ENCODE data around the gene HACD3. TPM values are rescaled to one million over a fixed set of nuclear protein-coding genes. Genes with fewer than 3 reads are reported as not detected.

The HACD3 gene
- total RNA-seq, 1 donor from 2014 or later = 56.8 TPM

GRCh38 chr15:65576664-65577063, 46.4 kb downstream of the HACD3 start:
- Histone ChIP-seq H3K36me3 (peaks cover 66% of the 10 kb centered on the region), H3K27me3 (no peaks in the 10 kb centered on the region), H3K4me3 (no peak overlapping the region), H3K9me3 (no peaks in the 10 kb centered on the region), H3K27ac (no peak overlapping the region), H3K4me1 (no peaks in the 10 kb centered on the region)
- no peak for DNase-seq
- TF ChIP-seq, protein P1, sequence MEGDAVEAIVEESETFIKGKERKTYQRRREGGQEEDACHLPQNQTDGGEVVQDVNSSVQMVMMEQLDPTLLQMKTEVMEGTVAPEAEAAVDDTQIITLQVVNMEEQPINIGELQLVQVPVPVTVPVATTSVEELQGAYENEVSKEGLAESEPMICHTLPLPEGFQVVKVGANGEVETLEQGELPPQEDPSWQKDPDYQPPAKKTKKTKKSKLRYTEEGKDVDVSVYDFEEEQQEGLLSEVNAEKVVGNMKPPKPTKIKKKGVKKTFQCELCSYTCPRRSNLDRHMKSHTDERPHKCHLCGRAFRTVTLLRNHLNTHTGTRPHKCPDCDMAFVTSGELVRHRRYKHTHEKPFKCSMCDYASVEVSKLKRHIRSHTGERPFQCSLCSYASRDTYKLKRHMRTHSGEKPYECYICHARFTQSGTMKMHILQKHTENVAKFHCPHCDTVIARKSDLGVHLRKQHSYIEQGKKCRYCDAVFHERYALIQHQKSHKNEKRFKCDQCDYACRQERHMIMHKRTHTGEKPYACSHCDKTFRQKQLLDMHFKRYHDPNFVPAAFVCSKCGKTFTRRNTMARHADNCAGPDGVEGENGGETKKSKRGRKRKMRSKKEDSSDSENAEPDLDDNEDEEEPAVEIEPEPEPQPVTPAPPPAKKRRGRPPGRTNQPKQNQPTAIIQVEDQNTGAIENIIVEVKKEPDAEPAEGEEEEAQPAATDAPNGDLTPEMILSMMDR (IDR thresholded peaks at IDR 0.05) = no peak
- intact Hi-C loops (cut with DNase I) = no loop called here
- peak; percentile 23 for ATAC-seq

GRCh38 chr15:65577129-65577996, 47.1 kb downstream of the HACD3 start:
- TF ChIP-seq, protein P1 (IDR thresholded peaks at IDR 0.05) = no peak
- peaks cover 70% of the 10 kb centered on the region for H3K36me3 ChIP-seq
- DNase-seq (no peak), ATAC-seq (no peak)
- no peaks in the 10 kb centered on the region for H3K9me3 ChIP-seq
- no peak overlapping the region for H3K27ac ChIP-seq
- no peaks in the 10 kb centered on the region for H3K4me1 ChIP-seq
- no peak overlapping the region for H3K4me3 ChIP-seq
- no peaks in the 10 kb centered on the region for H3K27me3 ChIP-seq
- intact Hi-C loops (cut with DNase I) = no loop called here

- intact Hi-C loops (cut with DNase I) = no loop called here
- no peak overlapping the region for H3K4me3 ChIP-seq
- ATAC-seq = no peak
- H3K4me1 ChIP-seq = no peaks in the 10 kb centered on the region
- TF ChIP-seq, protein P1 (IDR thresholded peaks at IDR 0.05) = no peak
- H3K36me3 ChIP-seq = peaks cover 73% of the 10 kb centered on the region
- no peak for DNase-seq
- no peak overlapping the region for H3K27ac ChIP-seq
- no peaks in the 10 kb centered on the region for H3K27me3 ChIP-seq
- H3K9me3 ChIP-seq = no peaks in the 10 kb centered on the region
Measured at GRCh38 chr15:65578904-65579728, 48.9 kb downstream of the HACD3 start.

GRCh38 chr15:65579762-65580161, 49.5 kb downstream of the HACD3 start:
- Histone ChIP-seq H3K9me3 (no peaks in the 10 kb centered on the region), H3K4me1 (no peaks in the 10 kb centered on the region), H3K27me3 (no peaks in the 10 kb centered on the region), H3K27ac (no peak overlapping the region), H3K4me3 (no peak overlapping the region), H3K36me3 (peaks cover 76% of the 10 kb centered on the region)
- intact Hi-C loops (cut with DNase I) = no loop called here
- DNase-seq = no peak
- TF ChIP-seq, protein P1 (IDR thresholded peaks at IDR 0.05) = no peak
- no peak for ATAC-seq

DNA sequence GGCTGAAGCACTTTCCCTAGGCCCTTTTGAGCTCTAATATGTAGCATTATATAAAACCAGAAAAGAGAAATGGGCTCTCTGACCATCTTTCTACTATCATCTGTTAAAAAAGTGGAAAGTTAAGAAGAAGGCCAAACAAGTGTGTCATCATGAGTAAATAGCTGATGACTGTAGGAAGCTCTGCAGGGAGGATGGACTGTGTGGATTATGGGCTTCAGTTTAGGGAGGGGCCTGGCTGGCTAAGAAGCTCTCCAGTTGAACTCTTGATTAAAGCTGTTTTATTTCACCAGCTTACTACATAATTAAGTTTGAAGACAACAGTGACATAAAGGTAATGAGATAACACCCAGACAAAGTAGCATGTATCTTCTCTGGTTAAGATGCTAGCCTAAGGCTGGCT, 50.0 kb downstream of the HACD3 start:
- Histone ChIP-seq H3K4me3 (no peak overlapping the region), H3K27me3 (no peaks in the 10 kb centered on the region), H3K36me3 (peaks cover 80% of the 10 kb centered on the region), H3K27ac (no peak overlapping the region), H3K9me3 (no peaks in the 10 kb centered on the region), H3K4me1 (no peaks in the 10 kb centered on the region)
- intact Hi-C loops (cut with DNase I) = no loop called here
- ATAC-seq (no peak), DNase-seq (no peak)
- TF ChIP-seq, protein P1 (IDR thresholded peaks at IDR 0.05) = no peak
